Measurements from ENCODE around the gene IGFBP2. TPM values are rescaled to one million over a fixed set of nuclear protein-coding genes. Genes with fewer than 3 reads are reported as not detected.

The IGFBP2 gene
- total RNA-seq, 1 donor: 1.1 TPM

DNA sequence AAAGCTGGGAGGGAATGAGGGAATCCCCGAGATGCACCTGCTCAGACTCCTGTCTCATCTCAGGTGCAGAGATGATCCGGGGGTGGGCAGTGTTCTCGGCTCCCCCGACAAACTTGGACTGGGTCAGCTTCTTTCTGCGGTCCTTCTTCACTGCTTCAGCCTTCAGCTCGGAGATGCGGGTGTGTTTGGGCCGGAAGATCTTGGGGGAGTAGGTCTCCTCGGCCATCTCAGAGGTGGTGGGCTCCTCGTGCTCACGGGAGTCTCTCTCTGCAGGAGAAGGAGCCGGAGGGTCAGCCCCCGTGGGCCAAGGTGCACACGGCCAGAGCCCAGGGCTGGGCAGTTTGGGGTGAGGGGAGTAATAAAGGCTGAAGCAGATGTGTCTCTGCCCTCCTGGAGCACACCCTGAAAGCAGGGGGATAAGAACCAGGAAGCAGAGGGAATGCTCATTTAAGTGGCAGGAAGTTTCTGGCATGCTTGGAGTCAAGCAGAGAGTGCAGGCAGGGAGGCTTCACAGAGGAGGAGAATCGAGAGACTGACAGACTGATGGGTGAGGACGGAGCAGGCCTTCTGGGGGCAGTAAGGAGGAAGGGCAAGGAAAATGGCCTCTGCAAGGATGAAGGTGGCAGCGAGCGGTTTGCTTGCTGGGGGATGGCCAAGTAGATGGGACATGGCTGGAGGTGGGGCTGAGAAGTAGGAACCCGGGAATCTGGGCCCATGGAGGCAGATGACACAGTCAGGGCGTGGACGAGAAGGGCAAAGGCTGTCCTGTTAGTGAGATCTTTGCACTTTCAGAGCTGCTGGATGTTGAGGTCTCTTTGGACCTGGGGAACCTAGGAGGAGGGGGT lies 45.8 kb downstream of the IGFBP2 start:
- H3K4me3 ChIP-seq (ENCODE audit: low read depth, low read length): no peak overlapping the region
- TF ChIP-seq, protein P1, sequence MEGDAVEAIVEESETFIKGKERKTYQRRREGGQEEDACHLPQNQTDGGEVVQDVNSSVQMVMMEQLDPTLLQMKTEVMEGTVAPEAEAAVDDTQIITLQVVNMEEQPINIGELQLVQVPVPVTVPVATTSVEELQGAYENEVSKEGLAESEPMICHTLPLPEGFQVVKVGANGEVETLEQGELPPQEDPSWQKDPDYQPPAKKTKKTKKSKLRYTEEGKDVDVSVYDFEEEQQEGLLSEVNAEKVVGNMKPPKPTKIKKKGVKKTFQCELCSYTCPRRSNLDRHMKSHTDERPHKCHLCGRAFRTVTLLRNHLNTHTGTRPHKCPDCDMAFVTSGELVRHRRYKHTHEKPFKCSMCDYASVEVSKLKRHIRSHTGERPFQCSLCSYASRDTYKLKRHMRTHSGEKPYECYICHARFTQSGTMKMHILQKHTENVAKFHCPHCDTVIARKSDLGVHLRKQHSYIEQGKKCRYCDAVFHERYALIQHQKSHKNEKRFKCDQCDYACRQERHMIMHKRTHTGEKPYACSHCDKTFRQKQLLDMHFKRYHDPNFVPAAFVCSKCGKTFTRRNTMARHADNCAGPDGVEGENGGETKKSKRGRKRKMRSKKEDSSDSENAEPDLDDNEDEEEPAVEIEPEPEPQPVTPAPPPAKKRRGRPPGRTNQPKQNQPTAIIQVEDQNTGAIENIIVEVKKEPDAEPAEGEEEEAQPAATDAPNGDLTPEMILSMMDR (IDR thresholded peaks at IDR 0.05; ENCODE audit: insufficient read depth, low read length): no peak
- no peak for DNase-seq (ENCODE audit: low read depth)

DNA sequence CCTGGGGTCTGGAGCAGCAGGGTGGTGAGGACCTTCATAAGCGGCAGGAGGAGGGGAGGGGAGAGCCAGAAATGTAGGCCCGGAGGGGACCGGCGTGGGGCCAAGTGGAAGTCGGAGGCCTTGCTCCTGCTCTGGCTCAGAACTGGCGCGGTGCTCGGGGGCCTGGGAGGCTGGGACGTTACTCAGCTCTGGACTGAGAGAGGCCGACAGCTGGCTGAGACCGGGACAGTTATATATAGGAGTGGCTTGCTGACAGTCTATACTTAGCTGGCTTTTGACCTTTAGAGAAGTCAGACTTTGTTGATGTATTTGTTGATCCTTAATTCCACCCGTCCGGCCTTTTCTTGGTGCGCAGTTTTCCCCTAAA lies 46.4 kb downstream of the IGFBP2 start:
- no peak overlapping the region for H3K4me3 ChIP-seq (ENCODE audit: low read depth, low read length)
- TF ChIP-seq, protein P1 (IDR thresholded peaks at IDR 0.05; ENCODE audit: insufficient read depth, low read length): no peak
- no peak for DNase-seq (ENCODE audit: low read depth)

DNA sequence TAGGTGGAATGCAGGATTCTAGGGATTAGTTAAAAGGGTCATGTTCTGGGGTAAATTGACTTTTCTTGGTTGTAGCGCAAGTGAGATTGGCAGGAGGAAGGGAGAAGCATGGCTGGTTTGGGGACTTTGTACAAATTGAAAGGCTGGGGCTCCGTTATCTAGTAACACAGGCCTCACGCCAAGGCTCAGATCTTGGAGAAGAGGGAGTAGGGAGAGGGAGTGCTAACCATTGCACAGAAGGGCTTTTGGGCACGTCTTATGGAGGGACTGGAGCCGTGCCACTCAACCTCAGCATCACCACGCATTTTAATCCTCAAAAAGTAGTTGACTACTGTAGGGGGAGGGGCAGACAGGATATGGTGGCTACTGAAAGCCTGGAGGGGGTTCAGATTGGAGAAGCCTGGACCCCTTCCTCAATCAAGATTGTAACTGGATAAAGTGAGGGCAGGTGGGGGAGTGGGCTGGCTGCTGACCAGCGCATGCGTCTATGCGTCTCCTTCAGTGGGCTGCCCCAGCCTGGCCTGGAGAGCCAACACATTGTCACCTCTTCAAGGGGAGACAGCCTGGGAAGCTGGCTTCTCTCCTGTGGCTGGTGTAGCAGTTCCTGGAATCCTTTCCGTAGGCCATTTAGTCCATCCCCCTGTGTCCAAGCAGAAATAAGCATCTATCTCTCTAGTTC lies 47.9 kb downstream of the IGFBP2 start:
- H3K4me3 ChIP-seq (ENCODE audit: low read depth, low read length): no peak overlapping the region
- TF ChIP-seq, protein P1 (IDR thresholded peaks at IDR 0.05; ENCODE audit: insufficient read depth, low read length): no peak
- DNase-seq (ENCODE audit: low read depth): no peak

DNA sequence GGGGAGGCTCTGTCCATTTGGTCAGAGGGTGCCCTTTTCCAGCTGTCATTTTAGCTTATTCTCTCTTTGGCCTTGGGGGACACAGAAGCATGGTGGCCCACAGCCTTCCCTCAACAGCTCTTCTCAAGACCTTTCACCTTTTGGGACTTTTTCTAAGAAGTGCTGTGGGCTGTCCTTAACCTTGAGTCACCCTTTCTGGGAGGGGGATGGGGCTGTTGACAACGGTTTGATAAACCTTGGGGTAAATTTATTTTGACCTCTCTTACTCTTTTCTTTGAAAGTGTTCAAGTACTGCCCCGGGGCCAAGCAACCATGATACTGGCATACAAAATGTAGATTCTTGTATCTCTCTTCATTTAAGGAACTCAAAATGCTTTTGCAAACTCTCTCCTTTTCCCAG lies 48.5 kb downstream of the IGFBP2 start:
- no peak for DNase-seq (ENCODE audit: low read depth)
- TF ChIP-seq, protein P1 (IDR thresholded peaks at IDR 0.05; ENCODE audit: insufficient read depth, low read length): no peak
- H3K4me3 ChIP-seq (ENCODE audit: low read depth, low read length): no peak overlapping the region

DNA sequence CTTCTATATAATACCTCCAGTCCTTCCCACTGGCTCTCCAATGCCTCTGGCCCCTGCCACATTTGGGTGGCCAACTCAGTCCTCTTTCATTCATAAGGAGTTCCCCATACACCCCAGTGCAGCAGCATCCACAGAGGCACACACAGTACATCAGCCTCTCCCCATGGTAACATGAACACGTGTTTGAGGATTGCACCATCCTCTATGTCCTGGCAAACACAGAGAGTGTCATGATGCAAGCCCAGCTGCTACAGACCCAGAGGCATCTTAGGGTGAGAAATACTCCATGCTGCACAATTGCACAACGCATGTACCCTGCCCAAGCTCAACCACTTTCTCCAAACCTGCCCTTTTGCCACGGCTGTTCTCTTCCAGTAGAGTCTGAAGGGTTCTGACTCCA lies 50.6 kb downstream of the IGFBP2 start:
- TF ChIP-seq, protein P1 (IDR thresholded peaks at IDR 0.05; ENCODE audit: insufficient read depth, low read length): no peak
- peak; percentile 98 for DNase-seq (ENCODE audit: low read depth)
- no peak overlapping the region for H3K4me3 ChIP-seq (ENCODE audit: low read depth, low read length)

DNA sequence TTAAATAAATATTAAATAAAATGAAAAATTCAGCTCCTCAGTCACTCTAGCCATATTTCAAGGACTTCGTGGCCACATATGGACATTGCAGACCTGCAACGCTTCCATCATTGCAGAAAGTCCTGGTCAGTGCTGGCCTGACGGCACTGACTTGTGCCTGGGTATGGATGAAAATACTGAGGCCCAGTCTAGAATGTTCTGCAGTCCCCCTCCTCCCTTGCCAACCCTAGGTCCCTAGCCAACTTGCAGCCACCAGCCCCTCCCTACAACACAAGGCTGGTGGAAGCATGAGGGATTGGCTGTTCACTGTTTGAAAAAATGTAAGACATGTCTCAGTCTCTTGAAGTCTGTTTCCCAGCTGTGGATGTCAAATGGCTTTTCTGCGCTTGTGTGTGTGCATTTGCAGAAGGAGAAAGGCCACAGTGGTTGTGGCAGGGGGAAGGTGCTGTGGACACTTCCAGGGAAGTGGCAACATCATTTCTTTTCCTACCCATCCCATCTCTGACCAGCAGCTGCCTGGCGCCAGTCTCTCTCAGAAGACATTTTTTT lies 52.2 kb downstream of the IGFBP2 start:
- H3K4me3 ChIP-seq (ENCODE audit: low read depth, low read length): no peak overlapping the region
- DNase-seq (ENCODE audit: low read depth): no peak
- TF ChIP-seq, protein P1 (IDR thresholded peaks at IDR 0.05; ENCODE audit: insufficient read depth, low read length): no peak
